ENCODE measurements around the gene EIF4G1.

The EIF4G1 gene

GRCh38 chr3:184323696-184324095 lies 9.3 kb downstream of the EIF4G1 start:
- no peak for DNase-seq (ENCODE audit: low read depth)
- no peak overlapping the region for H3K4me3 ChIP-seq (ENCODE audit: control insufficient read depth, low read depth, low read length)
- TF ChIP-seq, protein P1, sequence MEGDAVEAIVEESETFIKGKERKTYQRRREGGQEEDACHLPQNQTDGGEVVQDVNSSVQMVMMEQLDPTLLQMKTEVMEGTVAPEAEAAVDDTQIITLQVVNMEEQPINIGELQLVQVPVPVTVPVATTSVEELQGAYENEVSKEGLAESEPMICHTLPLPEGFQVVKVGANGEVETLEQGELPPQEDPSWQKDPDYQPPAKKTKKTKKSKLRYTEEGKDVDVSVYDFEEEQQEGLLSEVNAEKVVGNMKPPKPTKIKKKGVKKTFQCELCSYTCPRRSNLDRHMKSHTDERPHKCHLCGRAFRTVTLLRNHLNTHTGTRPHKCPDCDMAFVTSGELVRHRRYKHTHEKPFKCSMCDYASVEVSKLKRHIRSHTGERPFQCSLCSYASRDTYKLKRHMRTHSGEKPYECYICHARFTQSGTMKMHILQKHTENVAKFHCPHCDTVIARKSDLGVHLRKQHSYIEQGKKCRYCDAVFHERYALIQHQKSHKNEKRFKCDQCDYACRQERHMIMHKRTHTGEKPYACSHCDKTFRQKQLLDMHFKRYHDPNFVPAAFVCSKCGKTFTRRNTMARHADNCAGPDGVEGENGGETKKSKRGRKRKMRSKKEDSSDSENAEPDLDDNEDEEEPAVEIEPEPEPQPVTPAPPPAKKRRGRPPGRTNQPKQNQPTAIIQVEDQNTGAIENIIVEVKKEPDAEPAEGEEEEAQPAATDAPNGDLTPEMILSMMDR (conservative IDR thresholded peaks at IDR 0.05; ENCODE audit: control insufficient read depth, insufficient read depth, low read depth, low read length) = no peak

DNA sequence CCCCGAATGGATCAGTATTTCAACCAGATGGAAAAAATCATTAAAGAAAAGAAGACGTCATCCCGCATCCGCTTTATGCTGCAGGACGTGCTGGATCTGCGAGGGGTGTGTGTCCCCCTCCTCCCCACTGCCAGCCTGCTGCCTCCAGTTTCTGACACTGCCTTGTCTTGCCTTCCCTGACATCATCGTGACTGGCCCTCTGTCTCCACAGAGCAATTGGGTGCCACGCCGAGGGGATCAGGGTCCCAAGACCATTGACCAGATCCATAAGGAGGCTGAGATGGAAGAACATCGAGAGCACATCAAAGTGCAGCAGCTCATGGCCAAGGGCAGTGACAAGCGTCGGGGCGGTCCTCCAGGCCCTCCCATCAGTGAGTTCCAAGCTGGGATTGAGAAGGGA lies 10.9 kb downstream of the EIF4G1 start:
- H3K4me3 ChIP-seq (ENCODE audit: control insufficient read depth, low read depth, low read length) = no peak overlapping the region
- no peak for DNase-seq (ENCODE audit: low read depth)
- TF ChIP-seq, protein P1 (conservative IDR thresholded peaks at IDR 0.05; ENCODE audit: control insufficient read depth, insufficient read depth, low read depth, low read length) = no peak

DNA sequence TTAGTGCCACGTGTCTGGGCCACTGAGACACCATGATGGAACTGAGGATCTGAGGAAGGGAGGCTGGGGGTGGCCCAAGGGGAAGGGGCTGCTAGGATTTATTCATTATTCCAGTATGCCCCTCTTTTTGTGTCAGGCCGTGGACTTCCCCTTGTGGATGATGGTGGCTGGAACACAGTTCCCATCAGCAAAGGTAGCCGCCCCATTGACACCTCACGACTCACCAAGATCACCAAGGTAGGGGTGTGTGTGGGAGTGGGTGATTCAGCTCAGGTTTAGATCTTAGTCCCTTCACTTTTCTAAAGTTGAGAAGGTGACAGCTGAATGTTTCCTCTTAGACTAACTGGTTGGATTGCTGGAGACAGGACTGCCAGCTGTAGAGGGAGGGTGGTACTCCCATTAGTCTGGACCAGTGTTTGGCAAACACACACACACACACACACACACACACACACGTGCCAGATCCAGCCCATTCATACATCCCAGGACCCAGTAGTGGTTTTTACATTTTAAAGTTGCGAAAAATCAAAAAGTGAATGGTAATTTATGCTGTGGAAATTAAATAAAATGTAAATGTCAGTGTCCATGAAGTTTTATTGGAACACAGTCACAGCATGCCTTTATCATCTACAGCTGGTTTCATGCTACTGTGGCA lies 11.4 kb downstream of the EIF4G1 start:
- DNase-seq (ENCODE audit: low read depth) = no peak
- TF ChIP-seq, protein P1 (conservative IDR thresholded peaks at IDR 0.05; ENCODE audit: control insufficient read depth, insufficient read depth, low read depth, low read length) = no peak
- no peak overlapping the region for H3K4me3 ChIP-seq (ENCODE audit: control insufficient read depth, low read depth, low read length)

DNA sequence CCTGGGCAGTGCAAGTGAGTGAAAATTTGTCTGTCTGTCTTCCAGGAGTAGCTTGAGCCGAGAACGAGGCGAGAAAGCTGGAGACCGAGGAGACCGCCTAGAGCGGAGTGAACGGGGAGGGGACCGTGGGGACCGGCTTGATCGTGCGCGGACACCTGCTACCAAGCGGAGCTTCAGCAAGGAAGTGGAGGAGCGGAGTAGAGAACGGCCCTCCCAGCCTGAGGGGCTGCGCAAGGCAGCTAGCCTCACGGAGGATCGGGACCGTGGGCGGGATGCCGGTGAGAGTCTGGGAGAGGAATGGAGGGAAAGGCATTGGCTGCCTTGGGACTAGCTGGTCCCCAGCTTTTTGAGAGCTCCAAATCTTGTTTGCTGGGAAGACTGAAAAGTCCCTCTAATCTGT lies 12.8 kb downstream of the EIF4G1 start:
- H3K4me3 ChIP-seq (ENCODE audit: control insufficient read depth, low read depth, low read length) = no peak overlapping the region
- DNase-seq (ENCODE audit: low read depth) = no peak
- TF ChIP-seq, protein P1 (conservative IDR thresholded peaks at IDR 0.05; ENCODE audit: control insufficient read depth, insufficient read depth, low read depth, low read length) = no peak

DNA sequence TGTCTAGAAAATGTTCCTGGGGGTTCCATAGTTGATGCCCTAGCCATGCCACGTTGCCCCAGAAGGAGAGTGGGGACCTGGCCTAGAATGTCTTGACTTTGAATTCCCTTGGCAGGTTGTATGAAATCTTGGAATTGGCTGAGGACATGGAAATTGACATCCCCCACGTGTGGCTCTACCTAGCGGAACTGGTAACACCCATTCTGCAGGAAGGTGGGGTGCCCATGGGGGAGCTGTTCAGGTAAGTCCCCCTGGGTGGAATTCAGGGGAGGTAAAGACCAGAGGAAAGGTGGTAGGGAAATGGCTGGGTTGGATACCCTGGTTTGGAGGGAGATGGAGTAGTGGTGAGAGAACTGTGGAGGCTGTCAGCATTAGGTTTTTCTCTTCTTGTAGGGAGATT lies 14.1 kb downstream of the EIF4G1 start:
- TF ChIP-seq, protein P1 (conservative IDR thresholded peaks at IDR 0.05; ENCODE audit: control insufficient read depth, insufficient read depth, low read depth, low read length) = no peak
- no peak overlapping the region for H3K4me3 ChIP-seq (ENCODE audit: control insufficient read depth, low read depth, low read length)
- DNase-seq (ENCODE audit: low read depth) = no peak

DNA sequence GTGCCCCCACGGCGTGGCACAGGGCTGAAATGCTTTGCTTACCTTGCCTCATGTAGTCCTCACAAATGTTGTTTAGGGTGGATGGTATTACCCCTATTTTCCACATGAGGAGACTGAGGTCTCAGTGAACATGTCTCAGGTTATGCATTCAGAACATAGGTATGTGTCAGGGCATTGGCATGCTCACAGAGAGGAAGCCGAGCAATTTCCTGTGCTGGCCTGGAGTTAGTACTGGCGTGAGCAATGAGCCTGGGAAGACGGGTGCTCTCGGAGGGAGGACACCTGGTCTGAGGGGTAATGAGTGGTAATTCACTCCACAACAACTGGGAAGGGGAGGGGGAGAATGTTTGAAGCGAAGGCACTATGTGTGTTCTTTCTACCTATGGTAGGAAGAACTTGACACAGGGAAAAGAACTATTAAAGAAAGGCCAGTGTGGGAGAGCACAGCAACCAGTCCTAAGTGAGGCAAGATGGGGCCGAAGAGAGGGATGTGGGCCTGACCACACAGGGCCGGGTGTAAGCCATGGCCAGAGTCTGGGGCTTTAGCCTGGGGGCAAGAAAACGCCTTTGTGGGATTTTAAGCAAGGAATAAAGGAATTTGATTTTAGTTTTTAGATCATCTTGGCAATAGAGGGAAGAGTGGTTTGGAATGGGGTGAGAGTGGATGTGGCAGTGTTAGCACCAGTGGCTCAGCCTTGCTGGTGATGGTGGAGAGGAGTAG lies 18.1 kb downstream of the EIF4G1 start:
- DNase-seq (ENCODE audit: low read depth) = peak; percentile 89
- TF ChIP-seq, protein P1 (conservative IDR thresholded peaks at IDR 0.05; ENCODE audit: control insufficient read depth, insufficient read depth, low read depth, low read length) = no peak
- H3K4me3 ChIP-seq (ENCODE audit: control insufficient read depth, low read depth, low read length) = no peak overlapping the region
